ENCODE data around the gene ROPN1.

GRCh38 chr3:123997543-123997942, 5.6 kb upstream of the ROPN1 start:
- TF ChIP-seq POLR2A (IDR thresholded peaks at IDR 0.05) (no peak), CTCF (IDR thresholded peaks at IDR 0.05) (no peak), POLR2AphosphoS5 (IDR thresholded peaks at IDR 0.05) (no peak), EP300 (IDR thresholded peaks at IDR 0.05) (no peak)

Data from upper lobe of left lung (tissue), 4 donors.